ENCODE results near the gene LINGO4.
"Not testable (repeated sequence)": the region's sequence is repeated elsewhere in the genome, so short reads cannot be mapped to it uniquely, and the experiment has no call there.

The LINGO4 gene

GRCh38 chr1:151782026-151782425, 23.2 kb downstream of the LINGO4 start:
- DNase-seq (ENCODE audit: low read depth): not testable (repeated sequence)

GRCh38 chr1:151780736-151781135, 24.5 kb downstream of the LINGO4 start:
- not testable (repeated sequence) for DNase-seq (ENCODE audit: low read depth)

GRCh38 chr1:151779852-151780251, 25.4 kb downstream of the LINGO4 start:
- no peak for DNase-seq (ENCODE audit: low read depth)

GRCh38 chr1:151777317-151777716, 27.9 kb downstream of the LINGO4 start:
- no peak for DNase-seq (ENCODE audit: low read depth)

- DNase-seq (ENCODE audit: low read depth): no peak
Measured at GRCh38 chr1:151776665-151777062, 28.6 kb downstream of the LINGO4 start.

GRCh38 chr1:151775894-151776664, 29.1 kb downstream of the LINGO4 start:
- no peak for DNase-seq (ENCODE audit: low read depth)

GRCh38 chr1:151774256-151774922, 30.8 kb downstream of the LINGO4 start:
- no peak for DNase-seq (ENCODE audit: low read depth)

GRCh38 chr1:151773702-151774101, 31.5 kb downstream of the LINGO4 start:
- DNase-seq (ENCODE audit: low read depth): no peak

- not testable (repeated sequence) for DNase-seq (ENCODE audit: low read depth)
Measured at GRCh38 chr1:151769270-151769669, 35.9 kb downstream of the LINGO4 start.

GRCh38 chr1:151768351-151769066, 36.7 kb downstream of the LINGO4 start:
- DNase-seq (ENCODE audit: low read depth): not testable (repeated sequence)

GRCh38 chr1:151763990-151764389, 41.2 kb downstream of the LINGO4 start:
- DNase-seq (ENCODE audit: low read depth): no peak

GRCh38 chr1:151762941-151763921, 42.0 kb downstream of the LINGO4 start, which contains the start of gene MRPL9:
Gene MRPL9 (minus strand): TSS chr1:151763496. CDS start chr1:151763479, 17 bp downstream.
- DNase-seq (ENCODE audit: low read depth): peak; percentile 68

GRCh38 chr1:151760597-151761385, 44.4 kb downstream of the LINGO4 start:
- DNase-seq (ENCODE audit: low read depth): no peak

GRCh38 chr1:151759241-151759640, 46.0 kb downstream of the LINGO4 start:
- no peak for DNase-seq (ENCODE audit: low read depth)

- DNase-seq (ENCODE audit: low read depth): no peak
Measured at GRCh38 chr1:151756291-151756690, 48.9 kb downstream of the LINGO4 start.

Measured in stimulated activated CD8-positive, alpha-beta memory T cell treated with anti-CD3 and anti-CD28 coated beads, Interleukin-15, amount 100 ng/mL, for 1 hour (primary cell).